ENCODE results near the gene CASD1.

- TF ChIP-seq, protein P1, sequence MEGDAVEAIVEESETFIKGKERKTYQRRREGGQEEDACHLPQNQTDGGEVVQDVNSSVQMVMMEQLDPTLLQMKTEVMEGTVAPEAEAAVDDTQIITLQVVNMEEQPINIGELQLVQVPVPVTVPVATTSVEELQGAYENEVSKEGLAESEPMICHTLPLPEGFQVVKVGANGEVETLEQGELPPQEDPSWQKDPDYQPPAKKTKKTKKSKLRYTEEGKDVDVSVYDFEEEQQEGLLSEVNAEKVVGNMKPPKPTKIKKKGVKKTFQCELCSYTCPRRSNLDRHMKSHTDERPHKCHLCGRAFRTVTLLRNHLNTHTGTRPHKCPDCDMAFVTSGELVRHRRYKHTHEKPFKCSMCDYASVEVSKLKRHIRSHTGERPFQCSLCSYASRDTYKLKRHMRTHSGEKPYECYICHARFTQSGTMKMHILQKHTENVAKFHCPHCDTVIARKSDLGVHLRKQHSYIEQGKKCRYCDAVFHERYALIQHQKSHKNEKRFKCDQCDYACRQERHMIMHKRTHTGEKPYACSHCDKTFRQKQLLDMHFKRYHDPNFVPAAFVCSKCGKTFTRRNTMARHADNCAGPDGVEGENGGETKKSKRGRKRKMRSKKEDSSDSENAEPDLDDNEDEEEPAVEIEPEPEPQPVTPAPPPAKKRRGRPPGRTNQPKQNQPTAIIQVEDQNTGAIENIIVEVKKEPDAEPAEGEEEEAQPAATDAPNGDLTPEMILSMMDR (conservative IDR thresholded peaks at IDR 0.05; ENCODE audit: low read depth in 2 of 2): no peak
- TF ChIP-seq EZH2phosphoT487 (IDR thresholded peaks at IDR 0.05; ENCODE audit: unreplicated experiment) (no peak), EZH2 (IDR thresholded peaks at IDR 0.05; ENCODE audit: low read depth, unreplicated experiment) (no peak), POLR2AphosphoS5 (IDR thresholded peaks at IDR 0.05; ENCODE audit: low read depth) (no peak), REST (IDR thresholded peaks at IDR 0.05; ENCODE audit: unreplicated experiment) (no peak), CREB1 (CRISPR knock-in tag; IDR thresholded peaks at IDR 0.05; ENCODE audit: low read depth) (no peak), ZNF331 (CRISPR knock-in tag; IDR thresholded peaks at IDR 0.05; ENCODE audit: low read depth) (no peak)
Observed at GRCh38 chr7:94483843-94484242, 25.8 kb upstream of the CASD1 start.
